Left lobe of liver (tissue), 2 donors: Measurements from ENCODE around the gene SIGLEC7. TPM values are rescaled to one million over a fixed set of nuclear protein-coding genes. Genes with fewer than 3 reads are reported as not detected.
A peak's percentile ranks its signal among the peaks of the same experiment; 100 is the strongest.

ENCODE experiments used
- ATAC-seq: fragments of 200-7000 bp; cut with Tn5 transposase; one replicate; pipeline ENCODE4 v1.9.1; 2020; ENCODE audit warnings: mild to moderate bottlenecking, moderate library complexity
- DNase-seq: peaks from one replicate; pipeline ENCODE4 v3.0.0-alpha.2; 2020; ENCODE audit warnings: low spot score
- total RNA-seq: library from RNA; stranded (reverse); gene quantifications from one replicate; pipeline ENCODE4 v1.2.1, GENCODE V29; 2021
- donor health status: DM: no; HTN: no; CAD: no; lungs with moderate emphysema.
- donor health status: DM: no; HTN: yes; CAD: no.

The SIGLEC7 gene
- total RNA-seq, 1 donor from 2014 or later: 3.8 TPM

- DNase-seq: no peak
These were observed 22.1 kb downstream of the SIGLEC7 start for GRCh38 chr19:51164215-51164614.

GRCh38 chr19:51166846-51167490, 24.9 kb downstream of the SIGLEC7 start:
- ATAC-seq: peak; percentile 58
- no peak for DNase-seq

More at GRCh38 chr19:51164215-51164614, 22.1 kb downstream of the SIGLEC7 start:
- ATAC-seq: no peak

GRCh38 chr19:51168564-51169282, 26.6 kb downstream of the SIGLEC7 start:
- DNase-seq (no peak), ATAC-seq (no peak)

- ATAC-seq (peak; percentile 42), DNase-seq (peak; percentile 71)
These were observed 27.3 kb downstream of the SIGLEC7 start for GRCh38 chr19:51169283-51169918.

- DNase-seq (no peak), ATAC-seq (no peak)
These were observed 30.1 kb downstream of the SIGLEC7 start for GRCh38 chr19:51172223-51172622.

- ATAC-seq: no peak
- no peak for DNase-seq
These were observed 31.6 kb downstream of the SIGLEC7 start for GRCh38 chr19:51173681-51174080.

GRCh38 chr19:51179256-51179655, 37.2 kb downstream of the SIGLEC7 start:
- ATAC-seq: no peak
- DNase-seq: no peak

GRCh38 chr19:51181377-51181912, 39.3 kb downstream of the SIGLEC7 start:
- ATAC-seq: no peak

GRCh38 chr19:51181913-51182419, 39.9 kb downstream of the SIGLEC7 start:
- DNase-seq (no peak), ATAC-seq (no peak)

More at GRCh38 chr19:51181377-51181912, 39.3 kb downstream of the SIGLEC7 start:
- no peak for DNase-seq

- ATAC-seq: no peak
- no peak for DNase-seq
These were observed 41.5 kb downstream of the SIGLEC7 start for GRCh38 chr19:51183629-51184028.

GRCh38 chr19:51185069-51185867, 43.2 kb downstream of the SIGLEC7 start:
- DNase-seq (no peak), ATAC-seq (no peak)

GRCh38 chr19:51185868-51186215, 43.7 kb downstream of the SIGLEC7 start:
- ATAC-seq (no peak), DNase-seq (no peak)

GRCh38 chr19:51186323-51186722, 44.2 kb downstream of the SIGLEC7 start:
- no peak for DNase-seq
- no peak for ATAC-seq

- DNase-seq: no peak
- ATAC-seq: no peak
These were observed 45.5 kb downstream of the SIGLEC7 start for GRCh38 chr19:51187395-51188226.

- ATAC-seq: no peak
- DNase-seq: no peak
These were observed 46.1 kb downstream of the SIGLEC7 start for GRCh38 chr19:51188227-51188559.

- ATAC-seq (no peak), DNase-seq (no peak)
These were observed 50.6 kb downstream of the SIGLEC7 start for GRCh38 chr19:51192689-51193088.

- ATAC-seq: no peak
- DNase-seq: no peak
These were observed 52.6 kb downstream of the SIGLEC7 start for GRCh38 chr19:51194527-51195315.

- DNase-seq (no peak), ATAC-seq (no peak)
These were observed 53.1 kb downstream of the SIGLEC7 start for GRCh38 chr19:51195316-51195586.

- no peak for DNase-seq
- ATAC-seq: no peak
These were observed 53.5 kb downstream of the SIGLEC7 start for GRCh38 chr19:51195616-51196015.
